ENCODE results near the gene PTPRG.

The PTPRG gene

GRCh38 chr3:62151591-62151990, 590.2 kb downstream of the PTPRG start:
- Histone ChIP-seq H3K4me1 (ENCODE audit: low read length) (peaks cover 11% of the 10 kb centered on the region), H3K4me2 (ENCODE audit: low read length) (no peak overlapping the region), H3K9me3 (ENCODE audit: insufficient read depth, low read length) (no peaks in the 10 kb centered on the region), H3K27me3 (ENCODE audit: low read depth, low read length) (no peaks in the 10 kb centered on the region), H3K36me3 (replicated peaks; ENCODE audit: low read depth, low read length) (no peaks in the 10 kb centered on the region), H3K9ac (ENCODE audit: low read length) (no peak overlapping the region), H3K27ac (ENCODE audit: low read length) (no peak overlapping the region), H4K20me1 (ENCODE audit: insufficient read depth, low read length) (no peaks in the 10 kb centered on the region), H2AFZ (ENCODE audit: low read depth, low read length) (no peak overlapping the region), H3K79me2 (ENCODE audit: low read length) (no peaks in the 10 kb centered on the region), H3K4me3 (ENCODE audit: low read length) (no peak overlapping the region)
- no peak for TF ChIP-seq CTCF (IDR thresholded peaks at IDR 0.05; ENCODE audit: low read depth, low read length)
- no peak for TF ChIP-seq EZH2phosphoT487 (IDR thresholded peaks at IDR 0.05; ENCODE audit: low read depth)

GRCh38 chr3:62153231-62153630, 591.9 kb downstream of the PTPRG start:
- no peak overlapping the region for H3K4me3 ChIP-seq (ENCODE audit: low read length)
- no peaks in the 10 kb centered on the region for H3K9me3 ChIP-seq (ENCODE audit: insufficient read depth, low read length)
- peaks cover 11% of the 10 kb centered on the region for H3K4me1 ChIP-seq (ENCODE audit: low read length)
- H2AFZ ChIP-seq (ENCODE audit: low read depth, low read length) = no peak overlapping the region
- H3K4me2 ChIP-seq (ENCODE audit: low read length) = no peak overlapping the region
- H3K9ac ChIP-seq (ENCODE audit: low read length) = no peak overlapping the region
- no peaks in the 10 kb centered on the region for H3K36me3 ChIP-seq (replicated peaks; ENCODE audit: low read depth, low read length)
- H3K79me2 ChIP-seq (ENCODE audit: low read length) = no peaks in the 10 kb centered on the region
- H4K20me1 ChIP-seq (ENCODE audit: insufficient read depth, low read length) = no peaks in the 10 kb centered on the region
- no peak for TF ChIP-seq CTCF (IDR thresholded peaks at IDR 0.05; ENCODE audit: low read depth, low read length)
- no peak for TF ChIP-seq EZH2phosphoT487 (IDR thresholded peaks at IDR 0.05; ENCODE audit: low read depth)
- H3K27me3 ChIP-seq (ENCODE audit: low read depth, low read length) = no peaks in the 10 kb centered on the region
- no peak overlapping the region for H3K27ac ChIP-seq (ENCODE audit: low read length)

DNA sequence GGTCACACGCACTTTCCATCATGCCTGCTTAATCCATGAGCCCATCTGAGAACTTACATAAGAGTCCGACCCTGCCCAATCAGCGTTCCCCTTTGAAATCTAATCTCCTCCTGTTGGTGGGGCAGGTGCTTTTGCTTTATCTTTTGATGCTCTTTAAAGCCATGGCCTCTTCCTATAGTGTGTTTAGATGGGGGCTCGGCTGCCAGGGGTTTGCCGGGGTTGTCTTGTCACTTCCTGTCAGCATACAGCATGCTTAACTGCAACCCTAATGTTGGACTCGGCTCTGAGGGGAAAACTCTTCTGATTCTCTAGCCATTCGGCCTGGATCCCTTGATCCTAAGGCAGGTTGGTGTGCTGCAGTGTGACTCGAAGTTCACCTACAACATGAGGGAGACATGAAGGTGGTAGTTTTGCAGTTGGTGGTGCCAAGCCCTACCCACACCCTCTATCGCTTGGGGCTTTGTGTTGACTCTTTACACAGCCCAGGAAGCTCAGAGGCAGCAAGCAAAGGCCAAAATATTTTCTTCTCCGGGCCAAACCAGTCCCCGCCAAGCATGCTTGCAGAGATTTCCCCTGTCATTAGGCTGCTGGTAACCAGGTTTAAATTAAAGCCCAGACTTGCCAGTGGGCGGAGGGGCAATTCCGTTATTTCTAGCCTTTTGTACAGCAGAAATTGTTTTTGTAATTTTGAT, 593.2 kb downstream of the PTPRG start:
- no peaks in the 10 kb centered on the region for H4K20me1 ChIP-seq (ENCODE audit: insufficient read depth, low read length)
- no peaks in the 10 kb centered on the region for H3K79me2 ChIP-seq (ENCODE audit: low read length)
- no peak overlapping the region for H3K9ac ChIP-seq (ENCODE audit: low read length)
- H3K4me3 ChIP-seq (ENCODE audit: low read length) = no peak overlapping the region
- H3K4me2 ChIP-seq (ENCODE audit: low read length) = no peak overlapping the region
- TF ChIP-seq EZH2phosphoT487 (IDR thresholded peaks at IDR 0.05; ENCODE audit: low read depth) = no peak
- H3K27me3 ChIP-seq (ENCODE audit: low read depth, low read length) = no peaks in the 10 kb centered on the region
- H3K27ac ChIP-seq (ENCODE audit: low read length) = no peak overlapping the region
- no peak overlapping the region for H2AFZ ChIP-seq (ENCODE audit: low read depth, low read length)
- H3K36me3 ChIP-seq (replicated peaks; ENCODE audit: low read depth, low read length) = no peaks in the 10 kb centered on the region
- peaks cover 9% of the 10 kb centered on the region for H3K4me1 ChIP-seq (ENCODE audit: low read length)
- H3K9me3 ChIP-seq (ENCODE audit: insufficient read depth, low read length) = no peaks in the 10 kb centered on the region

GRCh38 chr3:62159056-62159708, 597.8 kb downstream of the PTPRG start:
- Histone ChIP-seq H3K36me3 (replicated peaks; ENCODE audit: low read depth, low read length) (no peaks in the 10 kb centered on the region), H3K9me3 (ENCODE audit: insufficient read depth, low read length) (no peaks in the 10 kb centered on the region), H3K27ac (ENCODE audit: low read length) (no peak overlapping the region), H4K20me1 (ENCODE audit: insufficient read depth, low read length) (no peaks in the 10 kb centered on the region), H3K27me3 (ENCODE audit: low read depth, low read length) (no peaks in the 10 kb centered on the region), H3K4me3 (ENCODE audit: low read length) (no peak overlapping the region), H2AFZ (ENCODE audit: low read depth, low read length) (no peak overlapping the region), H3K4me1 (ENCODE audit: low read length) (no peaks in the 10 kb centered on the region), H3K4me2 (ENCODE audit: low read length) (no peak overlapping the region), H3K79me2 (ENCODE audit: low read length) (no peaks in the 10 kb centered on the region), H3K9ac (ENCODE audit: low read length) (no peak overlapping the region)
- TF ChIP-seq CTCF (IDR thresholded peaks at IDR 0.05; ENCODE audit: low read depth, low read length) = no peak
- no peak for TF ChIP-seq EZH2phosphoT487 (IDR thresholded peaks at IDR 0.05; ENCODE audit: low read depth)

Data from OCI-LY3 (cell line).